ENCODE data around the gene OSBPL3. TPM values are rescaled to one million over a fixed set of nuclear protein-coding genes. Genes with fewer than 3 reads are reported as not detected.

OSBPL3 gene
- total RNA-seq, 1 experiment from 2014 or later = 8.6 TPM

- Mint-ChIP-seq H3K27me3 (ENCODE audit: low read depth) (peaks cover 40% of the 10 kb centered on the region), H3K9me3 (peaks cover 5 to 7% of the 10 kb centered on the region in 2 experiments), H3K4me3 (peak overlapping the region; percentile 84 to 91), H3K36me3 (ENCODE audit: insufficient read depth in 1 of 3, low read depth in 3 of 3) (peaks cover 2 to 8% (median 2%) of the 10 kb centered on the region in 3 experiments; a peak in 6 of 7 replicates), H3K4me1 (peaks cover 48 to 57% of the 10 kb centered on the region in 2 experiments), H3K27ac (no peak overlapping the region)
- no peak overlapping the region for H2AK5ac ChIP-seq (ENCODE audit: insufficient read length, low read length)
- H3K14ac ChIP-seq (ENCODE audit: insufficient read depth, low read length) = no peak overlapping the region
- no peak overlapping the region for H2BK20ac ChIP-seq (ENCODE audit: low read depth, low read length, poor library complexity, severe bottlenecking)
- no peak for DNase-seq
- H3K79me1 ChIP-seq (ENCODE audit: insufficient read depth, low read depth, low read length, poor library complexity, severe bottlenecking) = no peaks in the 10 kb centered on the region
- H2BK12ac ChIP-seq (ENCODE audit: insufficient read length, low read depth, low read length) = no peak overlapping the region
- peaks cover 13% of the 10 kb centered on the region; the same call in 1 of the 2 replicates for H3K27me3 ChIP-seq (ENCODE audit: insufficient read depth, low read length)
- no CpG with 5 or more reads among the region's 42 CpGs for WGBS (ENCODE audit: extremely low coverage, insufficient read length, low lambda C conversion rate)
- no peak overlapping the region for H3K56ac ChIP-seq (ENCODE audit: insufficient read length, low read depth, low read length)
- no peak overlapping the region for H3K27ac ChIP-seq (ENCODE audit: insufficient read length, low read depth, low read length)
- peak; percentile 61 for TF ChIP-seq CTCF (conservative IDR thresholded peaks at IDR 0.05)
- H2AFZ ChIP-seq (ENCODE audit: low read length) = no peak overlapping the region
- peaks cover 3% of the 10 kb centered on the region; the same call in 1 of the 2 replicates for H3K4me1 ChIP-seq (ENCODE audit: insufficient read depth, low read length)
- peak overlapping the region; percentile 83 for H3K4me2 ChIP-seq (ENCODE audit: insufficient read depth, insufficient read length, low read length)
- no peak overlapping the region for H3T11ph ChIP-seq (ENCODE audit: low read length)
- no peak overlapping the region for H2BK5ac ChIP-seq (ENCODE audit: insufficient read length, low read length)
- no peak overlapping the region for H4K8ac ChIP-seq (replicated peaks; ENCODE audit: insufficient read length, low read depth, low read length)
- H3K23ac ChIP-seq (ENCODE audit: insufficient read length, low read depth, low read length) = no peak overlapping the region
- peak overlapping the region; percentile 34 for H3K18ac ChIP-seq (ENCODE audit: insufficient read length, low read depth, low read length)
- no peaks in the 10 kb centered on the region for H4K20me1 ChIP-seq (ENCODE audit: control insufficient read depth, insufficient read depth, insufficient read length)
- no peak overlapping the region for H3K4ac ChIP-seq (ENCODE audit: low read depth, low read length)
- H3K23me2 ChIP-seq (ENCODE audit: insufficient read length, low read depth, low read length, poor library complexity, severe bottlenecking) = peaks cover 22% of the 10 kb centered on the region
- H2BK120ac ChIP-seq (ENCODE audit: low read depth, low read length, poor library complexity, severe bottlenecking) = no peak overlapping the region
- no peaks in the 10 kb centered on the region for H3K9me3 ChIP-seq (ENCODE audit: control insufficient read depth, low read depth, low read length)
- H3K79me2 ChIP-seq (ENCODE audit: insufficient read depth, low read length) = no peaks in the 10 kb centered on the region; the same call in 1 of the 2 replicates
- no peak overlapping the region for H4K91ac ChIP-seq (ENCODE audit: insufficient read length, low read depth, low read length)
- no peak overlapping the region for H4K5ac ChIP-seq (ENCODE audit: insufficient read length, low read depth, low read length)
- no peak overlapping the region; the same call in 1 of the 2 replicates for H2BK15ac ChIP-seq (ENCODE audit: low read depth, low read length)
- no peak overlapping the region for H3K9ac ChIP-seq (ENCODE audit: extremely low read depth, insufficient read length, low read length)
Measured at GRCh38 chr7:24979470-24979862, 512 bp downstream of the OSBPL3 start.

All from H9 (cell line).